Mesenchymal stem cell (in vitro differentiated cells and primary cell): ENCODE measurements around the gene TNS4.
A peak's percentile ranks its signal among the peaks of the same experiment; 100 is the strongest.

Source experiments
- DNase-seq: peaks from one replicate; pipeline ENCODE4 v3.0.0-alpha.2; 2013
- H2AFZ ChIP-seq: one replicate; pipeline ENCODE4 v1.6.1; 2013; ENCODE audit warnings: low read depth, mild to moderate bottlenecking, control low read depth, inconsistent platforms, low read length, moderate library complexity
- H2AK5ac ChIP-seq: 2 replicates; pipeline ENCODE4 v1.6.1; 2013; ENCODE audit warnings: low read length, moderate library complexity, mild to moderate bottlenecking, inconsistent platforms; ENCODE audit not compliant: severe bottlenecking
- H2BK120ac ChIP-seq: one replicate; pipeline ENCODE4 v1.6.1; 2013; ENCODE audit warnings: low read depth, mild to moderate bottlenecking, inconsistent platforms, low read length, moderate library complexity
- H2BK12ac ChIP-seq, 2 experiments: one replicate each; pipeline ENCODE4 v1.6.1; 2013; ENCODE audit warnings: inconsistent platforms in 2 of 2, low read length in 2 of 2, mild to moderate bottlenecking in 2 of 2, moderate library complexity in 2 of 2, control low read depth in 1 of 2
- H2BK15ac ChIP-seq: one replicate; pipeline ENCODE4 v1.6.1; 2013; ENCODE audit warnings: mild to moderate bottlenecking, low read depth, inconsistent platforms; ENCODE audit not compliant: poor library complexity, severe bottlenecking
- H2BK5ac ChIP-seq: 2 replicates; pipeline ENCODE4 v1.6.1; 2013; ENCODE audit warnings: low read depth, mild to moderate bottlenecking, low read length, control low read depth, inconsistent platforms; ENCODE audit not compliant: poor library complexity, severe bottlenecking
- H3K14ac ChIP-seq, 2 experiments: one replicate each; pipeline ENCODE4 v1.6.1; 2013; ENCODE audit warnings: inconsistent platforms in 2 of 2, low read length in 2 of 2, control low read depth in 1 of 2, mild to moderate bottlenecking in 1 of 2, moderate library complexity in 1 of 2
- H3K18ac ChIP-seq, 2 experiments: one replicate each; pipeline ENCODE4 v1.6.1; 2013; ENCODE audit warnings: inconsistent platforms in 2 of 2, low read length in 2 of 2, control low read depth in 1 of 2, low read depth in 1 of 2, mild to moderate bottlenecking in 1 of 2
- H3K23ac ChIP-seq, 2 experiments: one replicate each; pipeline ENCODE4 v1.6.1; 2013; ENCODE audit warnings: inconsistent platforms in 2 of 2, low read length in 2 of 2, mild to moderate bottlenecking in 2 of 2, moderate library complexity in 2 of 2, control low read depth in 1 of 2
- H3K27ac ChIP-seq: 2 replicates; pipeline ENCODE4 v1.5.1; 2013; ENCODE audit warnings: mild to moderate bottlenecking, moderate library complexity, low read length, control low read depth, inconsistent platforms; ENCODE audit not compliant: poor library complexity, severe bottlenecking
- H3K27me3 ChIP-seq, 2 experiments: 2 replicates each; pipeline versions ENCODE4 v1.6.1 to v1.7.0; 2013; ENCODE audit warnings: low read length in 2 of 2, mild to moderate bottlenecking in 2 of 2, moderate library complexity in 2 of 2, control low read depth in 1 of 2, inconsistent platforms in 1 of 2; ENCODE audit not compliant: control insufficient read depth in 1 of 2, insufficient read depth in 1 of 2
- H3K36me3 ChIP-seq, 2 experiments: 2 replicates each; pipeline versions ENCODE4 v1.6.1 to v1.7.0; 2013; ENCODE audit warnings: low read length in 2 of 2, control low read depth in 1 of 2, inconsistent platforms in 1 of 2, low read depth in 1 of 2, mild to moderate bottlenecking in 1 of 2; ENCODE audit not compliant: insufficient read depth in 2 of 2, control insufficient read depth in 1 of 2
- H3K4ac ChIP-seq, 2 experiments: one replicate each; pipeline ENCODE4 v1.6.1; 2013; ENCODE audit warnings: inconsistent platforms in 2 of 2, low read length in 2 of 2, mild to moderate bottlenecking in 2 of 2, moderate library complexity in 2 of 2, control low read depth in 1 of 2, low read depth in 1 of 2
- H3K4me1 ChIP-seq: 2 replicates; pipeline ENCODE4 v1.6.1; 2013; ENCODE audit warnings: low read depth, low read length, control low read depth; ENCODE audit not compliant: control insufficient read depth, insufficient read depth
- H3K4me2 ChIP-seq: 2 replicates; pipeline ENCODE4 v1.6.1; 2013; ENCODE audit warnings: low read length, mild to moderate bottlenecking, inconsistent platforms; ENCODE audit not compliant: poor library complexity, severe bottlenecking
- H3K4me3 ChIP-seq, 2 experiments: 2 replicates each; pipeline versions ENCODE4 v1.5.1 to v1.7.0; 2013; ENCODE audit warnings: low read length in 2 of 2, mild to moderate bottlenecking in 2 of 2, control low read depth in 1 of 2, low read depth in 1 of 2; ENCODE audit not compliant: insufficient read depth in 1 of 2
- H3K79me1 ChIP-seq: replicated peaks from 2 replicates; pipeline ENCODE4 v1.6.1; 2013; ENCODE audit warnings: mild to moderate bottlenecking, control low read depth, low read length, inconsistent platforms; ENCODE audit not compliant: poor library complexity, severe bottlenecking
- H3K9ac ChIP-seq: 2 replicates; pipeline ENCODE4 v1.7.0; 2013; ENCODE audit warnings: mild to moderate bottlenecking, low read length, moderate library complexity
- H3K9me3 ChIP-seq: 2 replicates; pipeline ENCODE4 v1.7.0; 2013; ENCODE audit warnings: mild to moderate bottlenecking, low read length; ENCODE audit not compliant: control insufficient read depth
- H4K8ac ChIP-seq: one replicate; pipeline ENCODE4 v1.6.1; 2013; ENCODE audit warnings: inconsistent platforms, mild to moderate bottlenecking, low read length, moderate library complexity
- H4K91ac ChIP-seq: one replicate; pipeline ENCODE4 v1.6.1; 2013; ENCODE audit warnings: mild to moderate bottlenecking, low read length, inconsistent platforms
- WGBS: methylation state at CpG from one replicate; pipeline ENCODE4 v1.1.7; 2013; ENCODE audit warnings: mixed read lengths; 5-methylcytosine and 5-hydroxymethylcytosine counted together

Gene TNS4

GRCh38 chr17:40526668-40527067 lies 25.2 kb upstream of the TNS4 start:
- Histone ChIP-seq H4K8ac (no peak overlapping the region), H2AFZ (no peak overlapping the region), H2AK5ac (no peak overlapping the region), H3K4me3 (no peak overlapping the region), H3K18ac (no peak overlapping the region), H3K14ac (no peak overlapping the region), H3K9ac (peak overlapping the region; percentile 27), H3K9me3 (peaks cover 8% of the 10 kb centered on the region), H3K23ac (no peak overlapping the region), H3K4me2 (no peak overlapping the region), H4K91ac (no peak overlapping the region), H3K4ac (no peak overlapping the region), H2BK15ac (no peak overlapping the region), H3K4me1 (peaks cover 7% of the 10 kb centered on the region), H3K36me3 (no peaks in the 10 kb centered on the region), H3K27me3 (no peaks in the 10 kb centered on the region), H2BK12ac (no peak overlapping the region), H2BK5ac (no peak overlapping the region), H3K27ac (no peak overlapping the region), H2BK120ac (no peak overlapping the region), H3K79me1 (no peaks in the 10 kb centered on the region)
- 85% methylated on average over 5 of the region's 5 CpGs for WGBS
- no peak for DNase-seq

- DNase-seq: no peak
- Histone ChIP-seq H2BK15ac (no peak overlapping the region), H2BK120ac (no peak overlapping the region), H2AK5ac (no peak overlapping the region), H3K4me1 (peaks cover 13% of the 10 kb centered on the region), H2BK12ac (no peak overlapping the region), H3K23ac (no peak overlapping the region), H3K14ac (no peak overlapping the region), H4K91ac (no peak overlapping the region), H3K79me1 (no peaks in the 10 kb centered on the region), H3K36me3 (no peaks in the 10 kb centered on the region), H3K27ac (no peak overlapping the region), H3K4me3 (no peak overlapping the region), H3K4me2 (no peak overlapping the region), H3K4ac (no peak overlapping the region), H2BK5ac (no peak overlapping the region), H3K9ac (no peak overlapping the region), H4K8ac (no peak overlapping the region), H3K9me3 (peaks cover 8% of the 10 kb centered on the region), H2AFZ (no peak overlapping the region), H3K27me3 (no peaks in the 10 kb centered on the region), H3K18ac (no peak overlapping the region)
- 86% methylated on average over 1 of the region's 1 CpG for WGBS
Observed at GRCh38 chr17:40525294-40525693, 23.9 kb upstream of the TNS4 start.

- Histone ChIP-seq H2BK120ac (no peak overlapping the region), H2BK5ac (no peak overlapping the region), H3K4ac (no peak overlapping the region), H3K27ac (no peak overlapping the region), H3K9ac (no peak overlapping the region), H3K36me3 (no peaks in the 10 kb centered on the region), H2AFZ (no peak overlapping the region), H3K23ac (no peak overlapping the region), H3K4me2 (no peak overlapping the region), H2BK12ac (no peak overlapping the region), H3K9me3 (peaks cover 8% of the 10 kb centered on the region), H4K8ac (no peak overlapping the region), H2AK5ac (no peak overlapping the region), H4K91ac (no peak overlapping the region), H3K18ac (no peak overlapping the region), H3K14ac (no peak overlapping the region), H3K4me3 (no peak overlapping the region), H3K27me3 (no peaks in the 10 kb centered on the region), H3K4me1 (peaks cover 14% of the 10 kb centered on the region), H2BK15ac (no peak overlapping the region), H3K79me1 (no peaks in the 10 kb centered on the region)
- WGBS: 94% methylated on average over 2 of the region's 3 CpGs
- no peak for DNase-seq
Observed at GRCh38 chr17:40524243-40524965, 23.0 kb upstream of the TNS4 start.

- no peak for DNase-seq
- no peak overlapping the region for H2BK15ac ChIP-seq
- H2BK5ac ChIP-seq: no peak overlapping the region
- H2AK5ac ChIP-seq: no peak overlapping the region
- no peaks in the 10 kb centered on the region for H3K27me3 ChIP-seq
- no peak overlapping the region for H3K14ac ChIP-seq
- no peaks in the 10 kb centered on the region for H3K36me3 ChIP-seq
- peaks cover 25% of the 10 kb centered on the region for H3K4me1 ChIP-seq
- no peak overlapping the region for H3K4me3 ChIP-seq
- no peak overlapping the region for H3K4ac ChIP-seq
- H2BK12ac ChIP-seq: no peak overlapping the region
- H4K8ac ChIP-seq: no peak overlapping the region
- H3K23ac ChIP-seq: no peak overlapping the region
- H3K9me3 ChIP-seq: peaks cover 8% of the 10 kb centered on the region
- H3K18ac ChIP-seq: no peak overlapping the region
- no peaks in the 10 kb centered on the region for H3K79me1 ChIP-seq
- no peak overlapping the region for H2AFZ ChIP-seq
- no peak overlapping the region for H2BK120ac ChIP-seq
- no peak overlapping the region for H3K27ac ChIP-seq
- 88% methylated on average over 2 of the region's 5 CpGs for WGBS
- no peak overlapping the region for H3K9ac ChIP-seq
- H3K4me2 ChIP-seq: no peak overlapping the region
- no peak overlapping the region for H4K91ac ChIP-seq
Observed at GRCh38 chr17:40522961-40523310, 21.5 kb upstream of the TNS4 start.
